ENCODE measurements around the gene GEN1.

GEN1 gene

DNA sequence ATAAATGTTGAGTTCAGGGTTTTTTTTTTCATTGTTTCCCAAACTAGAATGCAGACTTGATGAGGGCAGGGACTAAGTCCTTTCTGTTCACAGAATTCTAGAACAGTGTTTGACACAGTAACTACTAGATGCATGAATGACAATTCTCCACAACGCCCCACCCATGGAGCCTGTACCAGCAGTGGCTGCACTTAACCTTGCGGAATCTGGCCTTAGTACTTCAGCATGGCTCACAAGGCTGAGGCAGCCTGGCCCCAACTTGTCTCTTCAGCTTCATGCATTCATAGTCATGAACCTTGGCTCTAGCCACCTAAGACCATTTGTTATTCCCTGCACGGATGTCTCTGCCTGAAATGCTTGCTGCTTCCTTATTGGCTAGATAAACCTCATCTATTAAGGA, 32.8 kb downstream of the GEN1 start:
- no peak for TF ChIP-seq EZH2phosphoT487 (conservative IDR thresholded peaks at IDR 0.05; ENCODE audit: low read length)
- TF ChIP-seq, protein P1, sequence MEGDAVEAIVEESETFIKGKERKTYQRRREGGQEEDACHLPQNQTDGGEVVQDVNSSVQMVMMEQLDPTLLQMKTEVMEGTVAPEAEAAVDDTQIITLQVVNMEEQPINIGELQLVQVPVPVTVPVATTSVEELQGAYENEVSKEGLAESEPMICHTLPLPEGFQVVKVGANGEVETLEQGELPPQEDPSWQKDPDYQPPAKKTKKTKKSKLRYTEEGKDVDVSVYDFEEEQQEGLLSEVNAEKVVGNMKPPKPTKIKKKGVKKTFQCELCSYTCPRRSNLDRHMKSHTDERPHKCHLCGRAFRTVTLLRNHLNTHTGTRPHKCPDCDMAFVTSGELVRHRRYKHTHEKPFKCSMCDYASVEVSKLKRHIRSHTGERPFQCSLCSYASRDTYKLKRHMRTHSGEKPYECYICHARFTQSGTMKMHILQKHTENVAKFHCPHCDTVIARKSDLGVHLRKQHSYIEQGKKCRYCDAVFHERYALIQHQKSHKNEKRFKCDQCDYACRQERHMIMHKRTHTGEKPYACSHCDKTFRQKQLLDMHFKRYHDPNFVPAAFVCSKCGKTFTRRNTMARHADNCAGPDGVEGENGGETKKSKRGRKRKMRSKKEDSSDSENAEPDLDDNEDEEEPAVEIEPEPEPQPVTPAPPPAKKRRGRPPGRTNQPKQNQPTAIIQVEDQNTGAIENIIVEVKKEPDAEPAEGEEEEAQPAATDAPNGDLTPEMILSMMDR (IDR thresholded peaks at IDR 0.05; ENCODE audit: insufficient read depth, low read length, poor library complexity, severe bottlenecking), result no peak
- Histone ChIP-seq H3K27me3 (ENCODE audit: low read length) (no peaks in the 10 kb centered on the region), H3F3A (ENCODE audit: insufficient read depth) (peaks cover 4% of the 10 kb centered on the region; the same call in 1 of the 2 replicates), H3K36me3 (ENCODE audit: low read length) (peaks cover 9% of the 10 kb centered on the region; the same call in 1 of the 2 replicates), H3K9me2 (replicated peaks; ENCODE audit: insufficient read depth, low read length) (no peaks in the 10 kb centered on the region), H3K9me3 (ENCODE audit: insufficient read depth, low read length) (no peaks in the 10 kb centered on the region), H3K27ac (ENCODE audit: low read depth, low read length) (no peak overlapping the region), H3K4me3 (ENCODE audit: insufficient read depth, low read length, poor library complexity, severe bottlenecking) (no peak overlapping the region), H3K4me2 (ENCODE audit: low read depth, low read length, poor library complexity, severe bottlenecking) (no peak overlapping the region), H2AFZ (ENCODE audit: low read depth, low read length, severe bottlenecking) (no peak overlapping the region), H3K79me2 (ENCODE audit: insufficient read depth, low read length) (no peaks in the 10 kb centered on the region), H4K20me1 (ENCODE audit: low read depth, low read length) (peaks cover 6% of the 10 kb centered on the region; the same call in 1 of the 2 replicates), H3K9ac (ENCODE audit: low read length) (no peak overlapping the region)

DNA sequence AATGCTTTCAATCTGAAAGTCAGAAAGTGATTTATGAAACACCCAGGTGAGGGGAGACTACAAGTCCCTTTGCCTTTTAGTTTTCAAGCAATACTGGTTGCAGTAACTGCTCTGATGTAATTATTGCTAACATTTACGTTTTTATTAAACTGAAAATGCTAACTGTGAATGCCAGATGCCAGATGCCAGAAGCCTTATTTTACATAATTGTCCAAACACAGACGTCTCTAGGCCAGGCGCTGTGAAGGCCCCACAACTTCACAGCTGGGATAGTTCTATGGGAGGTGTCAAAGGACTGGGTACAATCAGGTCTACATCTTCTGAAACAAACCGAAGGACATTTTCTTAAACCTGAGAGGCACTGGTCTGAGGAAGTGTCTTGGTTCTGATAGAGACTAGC, 34.8 kb downstream of the GEN1 start:
- Histone ChIP-seq H3K9me2 (replicated peaks; ENCODE audit: insufficient read depth, low read length) (no peaks in the 10 kb centered on the region), H3K79me2 (ENCODE audit: insufficient read depth, low read length) (no peaks in the 10 kb centered on the region), H3F3A (ENCODE audit: insufficient read depth) (peaks cover 1% of the 10 kb centered on the region; the same call in 1 of the 2 replicates), H3K27ac (ENCODE audit: low read depth, low read length) (no peak overlapping the region), H3K27me3 (ENCODE audit: low read length) (no peaks in the 10 kb centered on the region), H2AFZ (ENCODE audit: low read depth, low read length, severe bottlenecking) (no peak overlapping the region), H3K36me3 (ENCODE audit: low read length) (no peaks in the 10 kb centered on the region), H3K9ac (ENCODE audit: low read length) (no peak overlapping the region), H4K20me1 (ENCODE audit: low read depth, low read length) (peaks cover 2% of the 10 kb centered on the region; the same call in 1 of the 2 replicates), H3K9me3 (ENCODE audit: insufficient read depth, low read length) (no peaks in the 10 kb centered on the region), H3K4me2 (ENCODE audit: low read depth, low read length, poor library complexity, severe bottlenecking) (no peak overlapping the region), H3K4me3 (ENCODE audit: insufficient read depth, low read length, poor library complexity, severe bottlenecking) (no peak overlapping the region)
- TF ChIP-seq EZH2phosphoT487 (conservative IDR thresholded peaks at IDR 0.05; ENCODE audit: low read length), result no peak
- TF ChIP-seq, protein P1 (IDR thresholded peaks at IDR 0.05; ENCODE audit: insufficient read depth, low read length, poor library complexity, severe bottlenecking), result no peak

DNA sequence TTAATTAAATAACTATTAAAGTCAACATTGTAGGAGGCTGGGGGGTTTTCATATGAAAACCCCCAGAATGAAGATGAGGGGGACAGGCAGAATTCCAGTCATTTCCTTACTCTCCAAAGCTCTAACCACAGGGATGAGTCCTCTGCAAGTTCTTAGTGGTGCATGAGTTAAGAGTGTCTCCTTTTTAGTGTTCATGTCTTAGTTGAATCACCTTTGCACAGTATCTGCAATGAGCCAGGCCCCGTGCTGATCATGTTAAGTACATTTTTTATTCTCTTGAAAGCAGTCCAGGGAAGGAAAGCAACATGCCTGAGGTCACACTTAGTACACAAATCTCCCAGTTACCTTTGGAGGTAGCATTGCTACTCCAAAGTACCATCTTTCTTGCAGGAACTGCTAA, 36.6 kb downstream of the GEN1 start:
- Histone ChIP-seq H3K36me3 (ENCODE audit: low read length) (no peaks in the 10 kb centered on the region), H2AFZ (ENCODE audit: low read depth, low read length, severe bottlenecking) (no peak overlapping the region), H3K9ac (ENCODE audit: low read length) (no peak overlapping the region), H3F3A (ENCODE audit: insufficient read depth) (no peaks in the 10 kb centered on the region), H3K9me3 (ENCODE audit: insufficient read depth, low read length) (no peaks in the 10 kb centered on the region), H3K4me2 (ENCODE audit: low read depth, low read length, poor library complexity, severe bottlenecking) (no peak overlapping the region), H4K20me1 (ENCODE audit: low read depth, low read length) (no peaks in the 10 kb centered on the region), H3K4me3 (ENCODE audit: insufficient read depth, low read length, poor library complexity, severe bottlenecking) (no peak overlapping the region), H3K27ac (ENCODE audit: low read depth, low read length) (no peak overlapping the region), H3K79me2 (ENCODE audit: insufficient read depth, low read length) (no peaks in the 10 kb centered on the region), H3K27me3 (ENCODE audit: low read length) (no peaks in the 10 kb centered on the region), H3K9me2 (replicated peaks; ENCODE audit: insufficient read depth, low read length) (no peaks in the 10 kb centered on the region)
- TF ChIP-seq EZH2phosphoT487 (conservative IDR thresholded peaks at IDR 0.05; ENCODE audit: low read length), result no peak

DNA sequence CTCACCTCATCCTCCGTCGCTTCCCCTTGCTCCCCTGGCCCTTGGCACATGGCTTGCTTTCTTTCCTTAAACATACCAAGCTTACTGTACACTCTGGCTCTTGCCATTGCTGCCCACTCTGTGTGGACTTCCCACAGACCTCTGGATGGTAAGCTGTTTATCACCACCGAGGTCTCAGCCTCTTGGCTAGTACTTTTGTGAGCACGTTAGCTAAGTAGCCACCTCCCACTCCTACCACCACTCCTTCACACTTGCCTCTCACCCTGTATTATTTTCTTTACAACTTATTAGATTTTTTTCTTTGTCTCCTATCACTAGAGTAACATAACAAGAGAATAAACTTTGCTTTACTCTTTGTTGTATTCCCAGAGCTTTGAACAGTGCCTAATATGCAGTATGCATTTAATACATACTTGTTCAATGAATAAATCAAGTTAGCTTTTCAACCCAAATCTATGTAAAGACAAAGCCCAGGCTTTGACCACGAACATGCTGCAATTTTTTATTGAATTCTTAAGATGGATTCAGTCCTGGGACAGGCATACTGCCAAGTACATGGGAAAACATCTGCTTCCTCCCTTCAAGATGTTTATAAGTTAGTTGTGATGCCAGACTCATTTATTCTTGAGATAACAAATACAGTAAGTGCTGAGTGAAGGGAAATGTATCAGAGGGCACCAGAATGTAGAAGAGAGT, 37.3 kb downstream of the GEN1 start:
- Histone ChIP-seq H3K27ac (ENCODE audit: low read depth, low read length) (no peak overlapping the region), H3K4me2 (ENCODE audit: low read depth, low read length, poor library complexity, severe bottlenecking) (no peak overlapping the region), H3K9ac (ENCODE audit: low read length) (no peak overlapping the region), H3K27me3 (ENCODE audit: low read length) (no peaks in the 10 kb centered on the region), H3F3A (ENCODE audit: insufficient read depth) (no peaks in the 10 kb centered on the region), H3K9me2 (replicated peaks; ENCODE audit: insufficient read depth, low read length) (no peaks in the 10 kb centered on the region), H2AFZ (ENCODE audit: low read depth, low read length, severe bottlenecking) (no peak overlapping the region), H4K20me1 (ENCODE audit: low read depth, low read length) (no peaks in the 10 kb centered on the region), H3K9me3 (ENCODE audit: insufficient read depth, low read length) (no peaks in the 10 kb centered on the region), H3K4me3 (ENCODE audit: insufficient read depth, low read length, poor library complexity, severe bottlenecking) (no peak overlapping the region), H3K79me2 (ENCODE audit: insufficient read depth, low read length) (no peaks in the 10 kb centered on the region), H3K36me3 (ENCODE audit: low read length) (no peaks in the 10 kb centered on the region)
- no peak for TF ChIP-seq EZH2phosphoT487 (conservative IDR thresholded peaks at IDR 0.05; ENCODE audit: low read length)
- TF ChIP-seq, protein P1 (IDR thresholded peaks at IDR 0.05; ENCODE audit: insufficient read depth, low read length, poor library complexity, severe bottlenecking), result no peak
